AG04449 (cell line): ENCODE measurements around the gene RPP21.

Experiments used
- CTCF ChIA-PET: fragments of 350-600 bp; formaldehyde crosslinking; extraction: SDS; loops from one replicate; lab custom pipeline; 2021; ENCODE audit warnings: antibody characterized with exemption; lab: Yijun Ruan, JAX
- POLR2A ChIA-PET: fragments of 400-600, 350-600 bp; formaldehyde crosslinking; extraction: SDS; loops from one replicate; lab custom pipeline; 2020; ENCODE audit warnings: antibody characterized with exemption, inconsistent platforms; lab: Yijun Ruan, JAX
- DNase-seq: peaks from one replicate; pipeline ENCODE4 v3.0.0-alpha.2; 2010; ENCODE audit warnings: low read depth, low spot score
- H3K4me3 ChIP-seq: 2 replicates; pipeline ENCODE4 v1.5.1; 2011; ENCODE audit warnings: low read depth, mild to moderate bottlenecking, control low read depth, low read length
- CTCF ChIP-seq: IDR thresholded peaks from one replicate; pipeline ENCODE4 v1.5.1; 2011; ENCODE audit warnings: mild to moderate bottlenecking, moderate library complexity, low read length, control low read depth, inconsistent platforms; ENCODE audit not compliant: insufficient read depth; ENCODE audit errors: missing control alignments

The RPP21 gene

DNA sequence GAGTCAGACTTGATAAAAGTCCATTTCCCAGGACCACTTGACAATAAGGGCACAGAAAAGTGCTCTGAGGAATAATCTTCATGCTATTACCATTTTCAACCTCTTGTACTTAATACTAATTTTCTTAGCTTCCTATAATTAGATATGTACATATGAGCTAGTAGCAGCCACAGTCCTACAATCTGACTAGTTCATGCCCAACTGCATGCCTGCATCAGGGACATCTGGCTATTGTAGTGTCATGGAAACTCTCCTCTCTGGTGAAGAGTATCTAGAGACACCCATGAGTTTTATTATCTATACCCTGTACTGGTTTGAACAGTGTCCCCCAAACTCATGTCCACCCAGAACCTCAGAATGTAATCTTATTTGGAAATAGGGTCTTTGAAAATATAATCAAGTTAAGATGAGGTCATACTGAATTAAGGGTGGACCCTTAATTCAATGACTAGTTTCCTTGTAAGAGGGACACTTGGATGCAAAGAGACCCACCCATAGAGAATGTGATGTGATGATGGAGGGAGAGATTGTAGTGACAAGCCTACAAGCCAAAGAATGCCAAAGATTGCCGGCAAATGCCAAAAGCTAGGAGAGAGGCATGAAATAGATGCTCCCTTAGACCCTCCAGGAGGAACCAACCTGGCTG, 32.2 kb upstream of the RPP21 start:
- POLR2A ChIA-PET, result no interaction called here
- H3K4me3 ChIP-seq, result no peak overlapping the region
- DNase-seq, result no peak
- CTCF ChIA-PET, result interaction anchor here (0.8 to 1.3 kb wide), 2 partner anchors 93 to 97 kb away, joined by 3 to 5 read pairs; no protein-coding TSS in a partner anchor
- TF ChIP-seq CTCF, result no peak

DNA sequence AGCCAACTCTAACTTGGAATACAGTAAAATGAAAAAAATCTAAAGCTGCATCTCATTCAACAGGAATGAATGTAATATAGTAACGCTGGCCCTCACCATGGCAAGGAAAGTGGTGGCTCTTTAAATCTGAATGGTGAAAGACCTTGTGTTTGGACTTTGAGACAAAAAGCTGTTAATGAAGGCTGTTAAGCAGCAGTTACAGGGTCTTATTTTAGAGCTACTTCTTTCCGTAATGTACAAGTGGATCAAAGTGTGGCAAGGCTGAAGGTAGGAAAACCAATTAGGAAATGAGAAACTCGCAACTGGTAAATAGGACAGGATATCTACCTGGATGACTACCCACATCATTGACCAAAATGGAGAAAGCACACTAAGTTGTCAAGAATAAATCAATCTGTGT, 29.8 kb upstream of the RPP21 start:
- CTCF ChIA-PET, result no interaction called here
- no peak for TF ChIP-seq CTCF
- POLR2A ChIA-PET, result no interaction called here
- DNase-seq, result no peak
- no peak overlapping the region for H3K4me3 ChIP-seq

DNA sequence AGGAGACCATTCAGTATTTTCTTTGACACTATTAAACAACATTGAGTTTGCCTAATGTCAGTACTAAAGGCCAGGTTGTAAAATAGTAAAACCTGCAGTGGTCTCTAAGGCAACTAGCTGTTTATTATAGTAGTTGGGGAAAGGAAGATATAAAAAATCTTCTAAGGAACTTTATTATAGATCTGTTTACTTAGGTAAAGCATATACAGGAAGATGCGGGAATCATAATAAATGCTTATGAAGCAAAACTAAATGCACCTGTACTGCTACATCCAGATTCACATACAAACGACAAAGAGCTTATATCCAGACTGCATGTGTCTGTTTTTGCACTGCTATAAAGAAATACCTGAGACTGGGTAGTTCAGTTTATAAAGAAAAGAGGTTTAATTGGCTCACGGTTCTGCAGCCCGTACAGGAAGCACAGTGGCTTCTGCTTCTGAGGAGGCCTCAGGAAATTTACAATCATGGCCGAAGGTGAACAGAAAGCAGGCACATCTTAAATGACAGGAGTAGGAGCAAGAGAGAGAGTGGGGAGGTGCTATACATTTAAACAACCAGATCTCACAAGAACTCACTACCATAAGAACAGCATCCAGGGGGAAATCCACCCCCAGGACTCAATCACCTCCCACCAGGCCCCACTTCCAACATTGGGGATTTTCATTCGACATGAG, 26.9 kb upstream of the RPP21 start:
- no peak for TF ChIP-seq CTCF
- no peak for DNase-seq
- no peak overlapping the region for H3K4me3 ChIP-seq
- ChIA-PET CTCF (interaction anchor here (1.0 to 3.2 kb wide), 4 partner anchors 11 to 98 kb away, joined by 3 to 9 read pairs (median 4); no protein-coding TSS in a partner anchor), POLR2A (interaction anchor here (1.1 kb wide), 1 partner anchor 8 kb away, joined by 6 read pairs; no protein-coding TSS in a partner anchor)

GRCh38 chr6:30319146-30319835, 25.7 kb upstream of the RPP21 start:
- no peak overlapping the region for H3K4me3 ChIP-seq
- CTCF ChIA-PET, result no interaction called here
- POLR2A ChIA-PET, result no interaction called here

DNA sequence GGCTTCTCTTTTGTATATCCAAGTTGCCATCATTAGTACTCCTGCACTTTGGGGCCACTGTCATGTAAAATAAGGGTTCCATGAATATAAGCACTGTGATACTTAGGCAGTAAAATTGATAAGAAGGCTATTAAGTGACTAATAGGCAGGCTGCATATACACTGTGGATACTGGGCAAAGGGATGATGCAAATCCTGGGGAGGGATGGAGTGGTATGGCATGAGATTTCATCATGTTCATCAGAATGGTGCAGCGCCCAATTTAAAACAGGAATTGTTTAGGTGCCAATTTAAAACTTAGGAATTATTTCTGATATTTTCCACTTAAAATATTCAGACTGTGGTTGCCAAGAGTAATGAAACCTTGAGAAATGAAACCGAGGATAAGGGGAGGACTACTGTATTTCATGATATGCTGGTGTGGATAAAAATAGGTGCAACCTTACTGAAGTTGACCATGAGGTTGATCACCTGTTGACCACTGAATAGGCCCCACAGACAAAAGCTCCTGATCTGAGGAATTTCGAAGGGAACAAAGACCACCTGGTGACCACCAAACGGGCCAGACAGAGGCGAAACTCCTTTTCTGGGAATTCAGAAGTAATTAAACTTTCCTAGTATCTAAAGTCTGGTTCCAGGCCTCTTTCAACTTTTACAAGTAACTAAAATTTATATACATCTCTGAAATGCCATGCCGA, 23.1 kb upstream of the RPP21 start:
- CTCF ChIA-PET, result no interaction called here
- POLR2A ChIA-PET, result no interaction called here
- no peak for TF ChIP-seq CTCF
- H3K4me3 ChIP-seq, result no peak overlapping the region
- no peak for DNase-seq

More at GRCh38 chr6:30319146-30319835, 25.7 kb upstream of the RPP21 start:
- no peak for DNase-seq
- no peak for TF ChIP-seq CTCF
